Progenitor cell of endocrine pancreas (in vitro differentiated cells): ENCODE data around the gene NRGN. TPM values are rescaled to one million over a fixed set of nuclear protein-coding genes. Genes with fewer than 3 reads are reported as not detected.
A peak's percentile ranks its signal among the peaks of the same experiment; 100 is the strongest.

Source experiments
- DNase-seq: peaks from one replicate; pipeline ENCODE4 v3.0.0; 2021; ENCODE audit warnings: low spot score; ENCODE audit not compliant: unreplicated experiment
- H3K27ac Mint-ChIP-seq: 2 replicates; pipeline ENCODE4 v1.8.0; 2021; ENCODE audit warnings: mild to moderate bottlenecking, moderate library complexity, mixed read lengths
- H3K27me3 Mint-ChIP-seq: 2 replicates; pipeline ENCODE4 v1.8.0; 2021; ENCODE audit warnings: mixed read lengths
- H3K36me3 Mint-ChIP-seq: 2 replicates; pipeline ENCODE4 v1.8.0; 2022; ENCODE audit warnings: mixed read lengths; ENCODE audit not compliant: insufficient read depth
- H3K4me1 Mint-ChIP-seq: 2 replicates; pipeline ENCODE4 v1.8.0; 2021; ENCODE audit warnings: low read depth, mixed read lengths
- H3K4me3 Mint-ChIP-seq: 2 replicates; pipeline ENCODE4 v1.8.0; 2021; ENCODE audit warnings: low read depth, mild to moderate bottlenecking, moderate library complexity, mixed read lengths
- H3K9me3 Mint-ChIP-seq: 2 replicates; pipeline ENCODE4 v1.8.0; 2021; ENCODE audit warnings: low read depth, mixed read lengths
- CTCF ChIP-seq: fragments of 200-600 bp; sonication (generic); IDR thresholded peaks from one replicate; pipeline ENCODE4 v1.5.0; 2021; ENCODE audit warnings: antibody characterized with exemption, mild to moderate bottlenecking; ENCODE audit not compliant: unreplicated experiment
- total RNA-seq: library from RNA; stranded (reverse); gene quantifications from 2 replicates; pipeline ENCODE4 v1.2.1, GENCODE V29; 2021

Gene NRGN
- total RNA-seq, 1 donor from 2014 or later = 5.9 TPM

- H3K27ac Mint-ChIP-seq = no peak overlapping the region
- peaks cover 14% of the 10 kb centered on the region for H3K27me3 Mint-ChIP-seq
- H3K36me3 Mint-ChIP-seq = no peaks in the 10 kb centered on the region
- peaks cover 21% of the 10 kb centered on the region for H3K4me1 Mint-ChIP-seq
- DNase-seq = no peak
- H3K4me3 Mint-ChIP-seq = no peak overlapping the region
- no peak for TF ChIP-seq CTCF
- H3K9me3 Mint-ChIP-seq = no peaks in the 10 kb centered on the region
These were observed 11.6 kb upstream of the NRGN start for GRCh38 chr11:124728134-124728533.

GRCh38 chr11:124729571-124729970, 10.2 kb upstream of the NRGN start:
- no peak for TF ChIP-seq CTCF
- Mint-ChIP-seq H3K4me1 (peaks cover 16% of the 10 kb centered on the region), H3K9me3 (no peaks in the 10 kb centered on the region), H3K4me3 (no peak overlapping the region), H3K27ac (no peak overlapping the region), H3K27me3 (peaks cover 14% of the 10 kb centered on the region), H3K36me3 (no peaks in the 10 kb centered on the region)
- DNase-seq = no peak

- no peaks in the 10 kb centered on the region for H3K36me3 Mint-ChIP-seq
- peaks cover 34% of the 10 kb centered on the region for H3K27me3 Mint-ChIP-seq
- H3K4me3 Mint-ChIP-seq = no peak overlapping the region
- DNase-seq = no peak
- H3K4me1 Mint-ChIP-seq = no peaks in the 10 kb centered on the region
- no peaks in the 10 kb centered on the region for H3K9me3 Mint-ChIP-seq
- no peak overlapping the region for H3K27ac Mint-ChIP-seq
- TF ChIP-seq CTCF = no peak
These were observed 7.5 kb upstream of the NRGN start for GRCh38 chr11:124732230-124732629.

GRCh38 chr11:124736736-124737135, 3.0 kb upstream of the NRGN start:
- DNase-seq = no peak
- Mint-ChIP-seq H3K36me3 (no peaks in the 10 kb centered on the region), H3K4me1 (peaks cover 7% of the 10 kb centered on the region), H3K27me3 (peaks cover 69% of the 10 kb centered on the region), H3K27ac (peak overlapping the region; percentile 14), H3K4me3 (no peak overlapping the region), H3K9me3 (no peaks in the 10 kb centered on the region)
- TF ChIP-seq CTCF = no peak

GRCh38 chr11:124737638-124738305, 2.0 kb upstream of the NRGN start:
- H3K27ac Mint-ChIP-seq = no peak overlapping the region

More at GRCh38 chr11:124737638-124738305, 2.0 kb upstream of the NRGN start:
- DNase-seq = no peak
- H3K36me3 Mint-ChIP-seq = no peaks in the 10 kb centered on the region
- peaks cover 79% of the 10 kb centered on the region for H3K27me3 Mint-ChIP-seq
- no peaks in the 10 kb centered on the region for H3K9me3 Mint-ChIP-seq
- H3K4me3 Mint-ChIP-seq = no peak overlapping the region
- TF ChIP-seq CTCF = no peak
- peaks cover 7% of the 10 kb centered on the region for H3K4me1 Mint-ChIP-seq
